Measurements from ENCODE around the gene MRPS23. TPM values are rescaled to one million over a fixed set of nuclear protein-coding genes. Genes with fewer than 3 reads are reported as not detected.
A peak's percentile ranks its signal among the peaks of the same experiment; 100 is the strongest.

Gene MRPS23
- polyA plus RNA-seq, 2 of the 4 experiments (the other 2 are of a cell fraction): 110 to 153 TPM

DNA sequence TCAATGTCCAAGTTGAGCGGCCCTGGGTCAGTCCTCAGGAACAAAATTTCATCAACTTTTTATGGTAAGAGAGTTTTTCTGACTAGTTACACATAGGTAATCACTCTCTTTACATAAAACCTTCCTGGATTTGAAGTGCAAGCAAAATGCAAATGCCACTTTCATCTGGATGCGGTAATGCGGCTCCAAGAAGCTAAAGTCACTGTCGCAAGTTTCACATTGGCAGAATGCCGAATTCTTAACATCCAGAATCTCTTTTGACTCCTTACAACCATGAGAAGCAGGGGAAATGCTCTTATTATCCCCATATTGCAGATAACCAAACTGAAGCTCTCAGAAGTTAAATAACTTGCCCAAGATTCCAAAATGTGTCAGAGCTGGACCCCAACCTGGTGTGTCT lies 30.0 kb downstream of the MRPS23 start:
- WGBS (ENCODE audit: missing lambda C conversion rate): 71% methylated on average over 5 of the region's 5 CpGs
- FAIRE-seq (peak; percentile 28), ATAC-seq (no peak), DNase-seq (ENCODE audit: low read depth in 1 of 2, low spot score in 1 of 2) (no peak)
- CTCF ChIA-PET: interaction anchor here (4.8 to 6.3 kb wide), 2 partner anchors 13 to 36 kb away, joined by 25 to 64 read pairs; no protein-coding TSS in a partner anchor
- TF ChIP-seq, protein P1, sequence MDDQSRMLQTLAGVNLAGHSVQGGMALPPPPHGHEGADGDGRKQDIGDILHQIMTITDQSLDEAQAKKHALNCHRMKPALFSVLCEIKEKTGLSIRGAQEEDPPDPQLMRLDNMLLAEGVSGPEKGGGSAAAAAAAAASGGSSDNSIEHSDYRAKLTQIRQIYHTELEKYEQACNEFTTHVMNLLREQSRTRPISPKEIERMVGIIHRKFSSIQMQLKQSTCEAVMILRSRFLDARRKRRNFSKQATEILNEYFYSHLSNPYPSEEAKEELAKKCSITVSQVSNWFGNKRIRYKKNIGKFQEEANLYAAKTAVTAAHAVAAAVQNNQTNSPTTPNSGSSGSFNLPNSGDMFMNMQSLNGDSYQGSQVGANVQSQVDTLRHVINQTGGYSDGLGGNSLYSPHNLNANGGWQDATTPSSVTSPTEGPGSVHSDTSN (IDR thresholded peaks at IDR 0.05): no peak
- TF ChIP-seq NFE2L2 (conservative IDR thresholded peaks at IDR 0.05; ENCODE audit: low read length) (no peak), FOSL2 (IDR thresholded peaks at IDR 0.05) (no peak), FOSL2 (CRISPR knock-in tag; IDR thresholded peaks at IDR 0.05) (no peak), CEBPB (IDR thresholded peaks at IDR 0.05) (no peak)
- H3K4me2 ChIP-seq: no peak overlapping the region
- H3K4me1 ChIP-seq: peaks cover 7% of the 10 kb centered on the region; the same call in 2 of the 3 replicates
- 0 out of 3 replicates have a peak, but pooled peaks cover 4% of the 10 kb centered on the region for H3K9me3 ChIP-seq
- POLR2A ChIA-PET: no interaction called here
- H3K27ac ChIP-seq: 0 out of 6 replicates have a peak overlapping the region, but pooled peaks of 1 of the 2 experiments have one; percentile 27
- no peak overlapping the region for H3K4me3 ChIP-seq

DNA sequence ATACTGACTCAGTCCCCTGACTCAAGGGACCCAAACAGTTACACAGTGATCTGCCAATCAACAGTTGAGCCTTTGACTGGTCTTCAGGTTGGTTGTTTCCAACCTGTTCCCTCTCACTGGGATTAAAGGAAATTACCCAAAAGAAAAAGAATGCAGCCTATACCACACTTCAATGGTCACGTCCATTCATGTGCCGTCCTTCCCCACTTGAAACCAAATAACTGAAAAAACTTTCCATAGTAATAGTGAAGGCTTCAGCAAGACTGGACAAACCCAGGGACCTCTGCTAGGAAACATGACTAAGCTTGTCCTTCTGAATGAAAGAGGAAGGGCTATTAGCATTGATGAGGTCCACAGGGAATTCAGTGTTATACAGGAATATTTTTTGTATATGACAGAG lies 30.6 kb downstream of the MRPS23 start:
- FAIRE-seq: no peak
- Histone ChIP-seq H3K4me2 (no peak overlapping the region), H3K4me3 (no peak overlapping the region), H3K9me3 (0 out of 3 replicates have a peak, but pooled peaks cover 4% of the 10 kb centered on the region), H3K27ac (peak overlapping the region in 1 of 2 experiments; percentile 6; a peak in 1 of 6 replicates), H3K4me1 (peaks cover 6% of the 10 kb centered on the region; the same call in 2 of the 3 replicates)
- ChIA-PET CTCF (interaction anchor here (1.0 to 4.8 kb wide), 3 partner anchors 10 to 36 kb away, joined by 4 to 50 read pairs (median 25); no protein-coding TSS in a partner anchor), POLR2A (no interaction called here)
- WGBS (ENCODE audit: missing lambda C conversion rate): 66% methylated on average over 2 of the region's 2 CpGs
- DNase-seq (ENCODE audit: low read depth in 1 of 2, low spot score in 1 of 2): no peak
- no peak for ATAC-seq
- TF ChIP-seq KDM5A (IDR thresholded peaks at IDR 0.05) (no peak), NPAS2 (CRISPR knock-in tag; IDR thresholded peaks at IDR 0.05; ENCODE audit: borderline replicate concordance) (no peak)

DNA sequence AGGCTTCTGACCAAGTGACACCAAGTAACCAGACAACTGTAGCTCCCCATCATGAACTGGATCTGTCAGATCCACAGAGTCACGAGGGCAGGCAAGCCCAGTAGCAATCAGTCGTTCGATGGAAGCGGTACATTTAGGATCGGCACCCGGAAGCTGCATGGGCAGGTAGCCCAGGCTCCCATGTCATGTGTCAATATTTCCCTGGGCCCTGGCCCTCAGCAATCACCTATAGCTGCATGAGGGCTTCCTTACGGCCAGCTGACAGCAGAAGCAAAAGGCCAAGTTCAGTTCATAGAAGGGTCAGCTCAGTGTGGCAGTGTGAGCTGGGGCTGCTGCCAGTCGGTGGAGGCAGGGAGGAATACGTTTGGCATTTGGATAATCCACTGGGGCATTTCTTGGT lies 31.8 kb downstream of the MRPS23 start:
- CTCF ChIA-PET: interaction anchor here (0.6 to 4.8 kb wide), 7 partner anchors 11 to 419 kb away, joined by 3 to 50 read pairs (median 5); no protein-coding TSS in a partner anchor
- Histone ChIP-seq H3K27ac (no peak overlapping the region), H3K4me2 (no peak overlapping the region), H3K4me1 (no peaks in the 10 kb centered on the region), H3K4me3 (no peak overlapping the region), H3K9me3 (0 out of 3 replicates have a peak, but pooled peaks cover 4% of the 10 kb centered on the region)
- ATAC-seq: no peak
- 69% methylated on average over 9 of the region's 9 CpGs for WGBS (ENCODE audit: missing lambda C conversion rate)
- POLR2A ChIA-PET: interaction anchor here (1.1 kb wide), 1 partner anchor 265 kb away, joined by 3 read pairs; no protein-coding TSS in a partner anchor
- TF ChIP-seq, protein P2, sequence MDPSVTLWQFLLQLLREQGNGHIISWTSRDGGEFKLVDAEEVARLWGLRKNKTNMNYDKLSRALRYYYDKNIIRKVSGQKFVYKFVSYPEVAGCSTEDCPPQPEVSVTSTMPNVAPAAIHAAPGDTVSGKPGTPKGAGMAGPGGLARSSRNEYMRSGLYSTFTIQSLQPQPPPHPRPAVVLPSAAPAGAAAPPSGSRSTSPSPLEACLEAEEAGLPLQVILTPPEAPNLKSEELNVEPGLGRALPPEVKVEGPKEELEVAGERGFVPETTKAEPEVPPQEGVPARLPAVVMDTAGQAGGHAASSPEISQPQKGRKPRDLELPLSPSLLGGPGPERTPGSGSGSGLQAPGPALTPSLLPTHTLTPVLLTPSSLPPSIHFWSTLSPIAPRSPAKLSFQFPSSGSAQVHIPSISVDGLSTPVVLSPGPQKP (IDR thresholded peaks at IDR 0.05; ENCODE audit: low read depth, low read length): no peak
- no peak for TF ChIP-seq EP300 (IDR thresholded peaks at IDR 0.05)
- TF ChIP-seq NFE2L2 (conservative IDR thresholded peaks at IDR 0.05; ENCODE audit: low read length): no peak
- no peak for TF ChIP-seq BHLHE40 (IDR thresholded peaks at IDR 0.05; ENCODE audit: low read depth, low read length)
- no peak for TF ChIP-seq RCOR1 (IDR thresholded peaks at IDR 0.05; ENCODE audit: low read depth, low read length)
- no peak for TF ChIP-seq CEBPB (IDR thresholded peaks at IDR 0.05)
- TF ChIP-seq MAFK (IDR thresholded peaks at IDR 0.05; ENCODE audit: partially characterized antibody): no peak
- TF ChIP-seq JUNB (IDR thresholded peaks at IDR 0.05): no peak
- no peak for TF ChIP-seq SREBF2 (IDR thresholded peaks at IDR 0.05)
- FAIRE-seq: no peak
- DNase-seq (ENCODE audit: low read depth in 1 of 2, low spot score in 1 of 2): no peak

DNA sequence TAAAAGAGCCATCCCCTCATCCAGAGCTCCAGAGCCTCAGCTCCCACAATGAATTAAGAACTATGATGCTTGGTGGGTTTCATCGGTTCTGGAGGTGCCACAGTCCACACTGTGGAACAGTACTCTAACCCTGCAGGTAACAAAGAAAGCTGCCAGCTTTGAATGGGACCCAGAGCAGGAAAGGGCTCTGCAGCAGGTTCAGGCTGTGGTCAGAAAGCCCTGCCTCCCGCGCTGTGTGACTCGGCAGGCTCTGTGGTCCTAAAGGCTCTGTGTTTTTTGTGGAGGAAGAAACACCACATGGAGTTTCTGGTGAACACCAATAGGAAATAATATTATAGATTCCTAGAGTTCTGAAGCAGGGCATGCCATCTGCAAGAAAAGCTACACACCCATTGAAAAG lies 32.5 kb downstream of the MRPS23 start:
- CTCF ChIA-PET: interaction anchor here (0.8 to 4.8 kb wide), 9 partner anchors 11 to 295 kb away, joined by 3 to 50 read pairs (median 5); no protein-coding TSS in a partner anchor
- no peak; a peak in 1 of 6 replicates for ATAC-seq
- no peaks in the 10 kb centered on the region for H3K4me1 ChIP-seq
- no peak overlapping the region for H3K4me3 ChIP-seq
- no peak for FAIRE-seq
- no peak overlapping the region for H3K27ac ChIP-seq
- 0 out of 3 replicates have a peak, but pooled peaks cover 4% of the 10 kb centered on the region for H3K9me3 ChIP-seq
- H3K4me2 ChIP-seq: no peak overlapping the region
- POLR2A ChIA-PET: interaction anchor here (1.1 kb wide), 1 partner anchor 266 kb away, joined by 3 read pairs; no protein-coding TSS in a partner anchor
- WGBS (ENCODE audit: missing lambda C conversion rate): 59% methylated on average over 4 of the region's 4 CpGs
- TF ChIP-seq, protein P3, sequence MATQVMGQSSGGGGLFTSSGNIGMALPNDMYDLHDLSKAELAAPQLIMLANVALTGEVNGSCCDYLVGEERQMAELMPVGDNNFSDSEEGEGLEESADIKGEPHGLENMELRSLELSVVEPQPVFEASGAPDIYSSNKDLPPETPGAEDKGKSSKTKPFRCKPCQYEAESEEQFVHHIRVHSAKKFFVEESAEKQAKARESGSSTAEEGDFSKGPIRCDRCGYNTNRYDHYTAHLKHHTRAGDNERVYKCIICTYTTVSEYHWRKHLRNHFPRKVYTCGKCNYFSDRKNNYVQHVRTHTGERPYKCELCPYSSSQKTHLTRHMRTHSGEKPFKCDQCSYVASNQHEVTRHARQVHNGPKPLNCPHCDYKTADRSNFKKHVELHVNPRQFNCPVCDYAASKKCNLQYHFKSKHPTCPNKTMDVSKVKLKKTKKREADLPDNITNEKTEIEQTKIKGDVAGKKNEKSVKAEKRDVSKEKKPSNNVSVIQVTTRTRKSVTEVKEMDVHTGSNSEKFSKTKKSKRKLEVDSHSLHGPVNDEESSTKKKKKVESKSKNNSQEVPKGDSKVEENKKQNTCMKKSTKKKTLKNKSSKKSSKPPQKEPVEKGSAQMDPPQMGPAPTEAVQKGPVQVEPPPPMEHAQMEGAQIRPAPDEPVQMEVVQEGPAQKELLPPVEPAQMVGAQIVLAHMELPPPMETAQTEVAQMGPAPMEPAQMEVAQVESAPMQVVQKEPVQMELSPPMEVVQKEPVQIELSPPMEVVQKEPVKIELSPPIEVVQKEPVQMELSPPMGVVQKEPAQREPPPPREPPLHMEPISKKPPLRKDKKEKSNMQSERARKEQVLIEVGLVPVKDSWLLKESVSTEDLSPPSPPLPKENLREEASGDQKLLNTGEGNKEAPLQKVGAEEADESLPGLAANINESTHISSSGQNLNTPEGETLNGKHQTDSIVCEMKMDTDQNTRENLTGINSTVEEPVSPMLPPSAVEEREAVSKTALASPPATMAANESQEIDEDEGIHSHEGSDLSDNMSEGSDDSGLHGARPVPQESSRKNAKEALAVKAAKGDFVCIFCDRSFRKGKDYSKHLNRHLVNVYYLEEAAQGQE (IDR thresholded peaks at IDR 0.05): no peak
- TF ChIP-seq TFCP2L1 (CRISPR knock-in tag; IDR thresholded peaks at IDR 0.05): no peak
- TF ChIP-seq CBX8 (IDR thresholded peaks at IDR 0.05): no peak
- DNase-seq (ENCODE audit: low read depth in 1 of 2, low spot score in 1 of 2): no peak

Measured in A549 (cell line).